DMS 273 (cell line): ENCODE measurements around the gene RELL2.
A peak's percentile ranks its signal among the peaks of the same experiment; 100 is the strongest.

ENCODE experiments used
- DNase-seq: peaks from one replicate; lab custom pipeline; 2025; ENCODE audit not compliant: unreplicated experiment; lab: John Stamatoyannopoulos, UW

Gene RELL2

GRCh38 chr5:141649056-141649688 lies 12.4 kb downstream of the RELL2 start:
- no peak for DNase-seq

GRCh38 chr5:141649972-141650371 lies 13.2 kb downstream of the RELL2 start:
- no peak for DNase-seq

GRCh38 chr5:141650851-141651727 lies 14.3 kb downstream of the RELL2 start, which contains the start of gene FCHSD1:
Gene FCHSD1, minus strand, starts transcription at chr5:141651418. Its CDS starts 50 bp downstream, at chr5:141651368.
- peak; percentile 65 for DNase-seq

GRCh38 chr5:141651728-141652105 lies 14.9 kb downstream of the RELL2 start:
- DNase-seq = no peak

- no peak for DNase-seq
Measured at GRCh38 chr5:141654298-141654697, 17.5 kb downstream of the RELL2 start.

- no peak for DNase-seq
Measured at GRCh38 chr5:141655020-141655419, 18.2 kb downstream of the RELL2 start.

- no peak for DNase-seq
Measured at GRCh38 chr5:141656396-141656795, 19.6 kb downstream of the RELL2 start.

GRCh38 chr5:141657404-141657803 lies 20.6 kb downstream of the RELL2 start:
- no peak for DNase-seq

GRCh38 chr5:141657937-141658545 lies 21.2 kb downstream of the RELL2 start:
- DNase-seq = no peak

GRCh38 chr5:141662028-141662427 lies 25.2 kb downstream of the RELL2 start:
- DNase-seq = no peak

- DNase-seq = no peak
Measured at GRCh38 chr5:141663506-141663905, 26.7 kb downstream of the RELL2 start.

- DNase-seq = peak; percentile 89
Measured at GRCh38 chr5:141664733-141665461, 28.1 kb downstream of the RELL2 start.

- DNase-seq = no peak
Measured at GRCh38 chr5:141665995-141666940, 29.5 kb downstream of the RELL2 start.

GRCh38 chr5:141668601-141669265 lies 31.9 kb downstream of the RELL2 start:
- DNase-seq = no peak

GRCh38 chr5:141669520-141669919 lies 32.7 kb downstream of the RELL2 start:
- peak; percentile 40 for DNase-seq

GRCh38 chr5:141672071-141672840 lies 35.5 kb downstream of the RELL2 start:
- DNase-seq = no peak

GRCh38 chr5:141672841-141673813 lies 36.3 kb downstream of the RELL2 start:
- peak; percentile 25 for DNase-seq

GRCh38 chr5:141674747-141675146 lies 38.0 kb downstream of the RELL2 start:
- DNase-seq = no peak
